A549 (cell line): ENCODE data around the gene PTPRD. TPM values are rescaled to one million over a fixed set of nuclear protein-coding genes. Genes with fewer than 3 reads are reported as not detected.

Source experiments
- ATAC-seq, 2 experiments: fragments of 200-7000 bp in 1 of 2; fragments of >200 bp in 1 of 2; cut with Nextera tagmentation in 1 of 2; cut with Tn5 transposase in 1 of 2; 3 replicates each; pipeline versions ENCODE4 v1.8.0 to v1.9.1; 2018 to 2020; ENCODE audit warnings: mild to moderate bottlenecking in 1 of 2, moderate library complexity in 1 of 2
- CTCF ChIA-PET: fragments of 300-600 bp; sonication (Branson Sonifier 250); formaldehyde crosslinking; extraction: SDS; loops from one replicate; lab custom pipeline; 2021; ENCODE audit warnings: antibody characterized with exemption, inconsistent platforms; lab: Yijun Ruan, JAX
- POLR2A ChIA-PET: fragments of 350-600 bp; formaldehyde crosslinking; extraction: SDS; loops from one replicate; lab custom pipeline; 2021; ENCODE audit warnings: antibody characterized with exemption, inconsistent platforms; lab: Yijun Ruan, JAX
- DNase-seq, 2 experiments: peaks; one replicate each; pipeline versions ENCODE4 v3.0.0 to v3.0.0-alpha.2; 2011 to 2016; ENCODE audit warnings: low read depth in 1 of 2, low spot score in 1 of 2
- FAIRE-seq: peaks from 2 replicates; lab custom pipeline; 2011; peaks lifted over from hg19 to GRCh38; lab: Jason Lieb, UNC
- H3K27ac ChIP-seq, 2 experiments: fragments of >200 bp; sonication (Bioruptor Twin); formaldehyde crosslinking; 3 replicates each; pipeline ENCODE4 v1.5.1; 2016 to 2017
- H3K4me1 ChIP-seq: fragments of >200 bp; sonication (Bioruptor Twin); formaldehyde crosslinking; 3 replicates; pipeline ENCODE4 v1.6.1; 2016
- H3K4me2 ChIP-seq: fragments of >200 bp; sonication (Bioruptor Twin); formaldehyde crosslinking; 3 replicates; pipeline ENCODE4 v1.6.1; 2016
- H3K4me3 ChIP-seq: fragments of >200 bp; sonication (Bioruptor Twin); formaldehyde crosslinking; 3 replicates; pipeline ENCODE4 v1.5.1; 2016
- H3K9me3 ChIP-seq: fragments of >200 bp; sonication (Bioruptor Twin); formaldehyde crosslinking; 3 replicates; pipeline ENCODE4 v1.6.1; 2016
- BCL3 ChIP-seq: fragments of >200 bp; sonication (Bioruptor Twin); formaldehyde crosslinking; IDR thresholded peaks from 3 replicates; pipeline ENCODE4 v1.6.1; 2016
- BHLHE40 ChIP-seq: IDR thresholded peaks from 2 replicates; pipeline ENCODE4 v1.6.1; 2012; ENCODE audit warnings: low read depth, low read length, inconsistent platforms
- CTCF ChIP-seq: fragments of >200 bp; sonication (Bioruptor Twin); formaldehyde crosslinking; IDR thresholded peaks from 3 replicates; pipeline ENCODE4 v1.5.1; 2016
- EP300 ChIP-seq, 2 experiments: fragments of >200 bp; sonication (Bioruptor Twin); formaldehyde crosslinking; IDR thresholded peaks; 2 replicates in 1 of 2; 3 replicates in 1 of 2; pipeline ENCODE4 v1.6.1; 2016 to 2017
- ESRRA ChIP-seq: fragments of 150-350 bp; IDR thresholded peaks from 2 replicates; pipeline ENCODE4 v1.6.1; 2014; ENCODE audit warnings: mild to moderate bottlenecking, low read length, borderline replicate concordance
- FOSL2 ChIP-seq, 2 experiments: fragments of 450-650 bp in 1 of 2; fragments of >200 bp in 1 of 2; sonication (Bioruptor Twin) in 1 of 2; formaldehyde crosslinking; IDR thresholded peaks; 2 replicates each; pipeline versions ENCODE4 v1.5.0 to v1.6.1; 2016 to 2020; ENCODE audit warnings: mild to moderate bottlenecking in 1 of 2, moderate library complexity in 1 of 2
- FOXS1 ChIP-seq: fragments of 250-450 bp; sonication (Bioruptor Pico); IDR thresholded peaks from 2 replicates; pipeline ENCODE4 v1.5.0; 2020; ENCODE audit warnings: mild to moderate bottlenecking, moderate library complexity
- HEYL ChIP-seq: fragments of 250-450 bp; sonication (Bioruptor Pico); IDR thresholded peaks from 2 replicates; pipeline ENCODE4 v1.8.0; 2021; ENCODE audit warnings: mild to moderate bottlenecking, moderate library complexity
- HOXB13 ChIP-seq: fragments of 250-450 bp; sonication (Bioruptor Pico); IDR thresholded peaks from 2 replicates; pipeline ENCODE4 v1.5.0; 2020; ENCODE audit warnings: low read depth, mild to moderate bottlenecking, moderate library complexity
- KDM5A ChIP-seq: fragments of 200-600 bp; sonication (generic); IDR thresholded peaks from 2 replicates; pipeline ENCODE4 v1.6.1; 2016; ENCODE audit warnings: antibody characterized with exemption, mild to moderate bottlenecking
- NFE2L2 ChIP-seq: fragments of 150-350 bp; conservative IDR thresholded peaks from 2 replicates; pipeline ENCODE4 v1.6.1; 2014; ENCODE audit warnings: low read length
- NR3C1 ChIP-seq: fragments of >200 bp; sonication (Bioruptor Twin); formaldehyde crosslinking; IDR thresholded peaks from 3 replicates; pipeline ENCODE4 v1.6.1; 2017
- PBX3 ChIP-seq: IDR thresholded peaks from 2 replicates; pipeline ENCODE4 v1.6.1; 2012
- POLR2A ChIP-seq: IDR thresholded peaks from 2 replicates; pipeline ENCODE4 v1.6.1; 2012; ENCODE audit warnings: mild to moderate bottlenecking, low read length
- RAD21 ChIP-seq, 2 experiments: fragments of >200 bp in 1 of 2; sonication (Bioruptor Twin) in 1 of 2; formaldehyde crosslinking in 1 of 2; IDR thresholded peaks in 1 of 2; conservative IDR thresholded peaks in 1 of 2; 2 replicates in 1 of 2; 3 replicates in 1 of 2; pipeline ENCODE4 v1.6.1; 2012 to 2018; ENCODE audit warnings: inconsistent platforms in 1 of 2
- RARB ChIP-seq: fragments of 250-450 bp; sonication (Bioruptor Pico); IDR thresholded peaks from 2 replicates; pipeline ENCODE4 v1.8.0; 2021; ENCODE audit warnings: mild to moderate bottlenecking, moderate library complexity
- SMC3 ChIP-seq: fragments of >200 bp; sonication (Bioruptor Twin); formaldehyde crosslinking; IDR thresholded peaks from 3 replicates; pipeline ENCODE4 v1.6.1; 2018; ENCODE audit warnings: inconsistent platforms
- SREBF2 ChIP-seq: fragments of 450-650 bp; IDR thresholded peaks from 2 replicates; pipeline ENCODE4 v1.6.1; 2014; ENCODE audit warnings: mild to moderate bottlenecking, moderate library complexity
- TP53 ChIP-seq: fragments of 250-450 bp; sonication (Bioruptor Pico); IDR thresholded peaks from 2 replicates; pipeline ENCODE4 v1.5.0; 2021; ENCODE audit warnings: mild to moderate bottlenecking, moderate library complexity
- ZFP36 ChIP-seq: fragments of 450-650 bp; IDR thresholded peaks from 2 replicates; pipeline ENCODE4 v1.6.1; 2014; ENCODE audit warnings: borderline replicate concordance; ENCODE audit not compliant: partially characterized antibody
- ZSCAN20 ChIP-seq: fragments of 250-450 bp; sonication (Bioruptor Pico); IDR thresholded peaks from 2 replicates; pipeline ENCODE4 v1.8.0; 2022; ENCODE audit warnings: mild to moderate bottlenecking, moderate library complexity
- WGBS: methylation state at CpG from one replicate; pipeline ENCODE4 v1.1.6; 2017; ENCODE audit errors: missing lambda C conversion rate; 5-methylcytosine and 5-hydroxymethylcytosine counted together
- polyA plus RNA-seq, 4 experiments: library from polyadenylated mRNA; depleted of rRNA in 3 of 4; stranded (reverse); fragments of >200 nt; fragmentation: RNase III in 1 of 4; extraction: RNeasy Plus Mini Kit Qiagen cat#74134 plus additional on column Dnase treatment in 1 of 4; gene quantifications; 2 replicates in 3 of 4; 3 replicates in 1 of 4; pipeline ENCODE4 v1.2.3, GENCODE V29; 2011 to 2017

PTPRD gene
- polyA plus RNA-seq, 2 of the 4 experiments (the other 2 are of a cell fraction): 0.39 to 1.3 TPM

GRCh38 chr9:10000669-10001068 lies 612.1 kb downstream of the PTPRD start:
- no peak for FAIRE-seq

DNA sequence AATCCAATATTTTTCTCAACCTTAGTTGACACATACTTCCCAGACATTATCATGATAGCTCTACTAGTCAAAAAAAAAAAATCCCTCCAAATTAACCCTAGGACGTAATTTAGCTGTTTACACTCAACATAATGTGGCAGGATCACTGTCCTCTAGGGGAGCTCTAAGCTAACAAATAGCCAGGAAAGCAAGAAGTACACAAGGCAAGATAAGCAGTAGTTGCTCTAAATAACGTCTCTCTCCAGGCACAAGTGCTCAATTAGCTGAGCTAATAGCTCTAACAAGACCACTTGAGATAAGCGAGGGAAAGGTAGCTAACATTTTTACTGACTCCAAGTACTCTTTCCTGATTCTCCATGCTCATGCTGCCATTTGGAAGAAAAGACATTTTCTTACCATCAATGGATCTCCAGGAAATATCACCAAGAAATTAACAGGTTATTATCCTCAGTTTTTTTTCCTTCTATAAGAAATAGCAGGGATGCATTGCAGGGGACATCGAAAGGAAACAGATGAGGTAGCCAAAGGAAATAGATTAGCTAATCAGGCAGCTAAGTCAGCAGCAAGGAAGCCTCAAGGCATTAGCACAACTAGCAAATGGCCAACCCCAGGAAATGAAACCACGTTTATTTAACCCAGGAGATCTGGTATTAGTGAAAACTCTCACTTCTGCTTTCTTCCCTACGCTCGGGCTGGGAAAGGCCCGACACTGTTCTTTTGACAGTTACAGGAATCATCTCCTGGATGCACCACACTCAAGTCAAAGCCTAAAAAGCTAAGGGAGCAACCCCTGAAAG lies 614.1 kb downstream of the PTPRD start:
- 8% methylated on average over 8 of the region's 8 CpGs for WGBS
- FAIRE-seq: no peak
- ATAC-seq: no peak
- H3K27ac ChIP-seq: no peak overlapping the region
- H3K4me3 ChIP-seq: no peak overlapping the region
- TF ChIP-seq RAD21 (conservative IDR thresholded peaks at IDR 0.05 in 1 of 2, IDR thresholded peaks at IDR 0.05 in 1 of 2) (peak in 1 of 2 experiments; percentile 18; a peak in 2 of 5 replicates), EP300 (IDR thresholded peaks at IDR 0.05) (no peak)
- ChIA-PET POLR2A (no interaction called here), CTCF (interaction anchor here (0.5 to 0.9 kb wide), 2 partner anchors 9 to 1163 kb away, joined by 3 to 4 read pairs; no protein-coding TSS in a partner anchor)
- H3K9me3 ChIP-seq: no peaks in the 10 kb centered on the region
- no peak overlapping the region for H3K4me2 ChIP-seq
- H3K4me1 ChIP-seq: no peaks in the 10 kb centered on the region
- DNase-seq: peak in 1 of 2 experiments; percentile 9

More at GRCh38 chr9:10000669-10001068, 612.1 kb downstream of the PTPRD start:
- no peak for DNase-seq
- 9% methylated on average over 9 of the region's 9 CpGs for WGBS
- ChIA-PET CTCF (no interaction called here), POLR2A (no interaction called here)
- Histone ChIP-seq H3K27ac (no peak overlapping the region), H3K9me3 (no peaks in the 10 kb centered on the region), H3K4me1 (no peaks in the 10 kb centered on the region), H3K4me2 (no peak overlapping the region), H3K4me3 (no peak overlapping the region)
- TF ChIP-seq ESRRA (no peak), SMC3 (no peak), HOXB13 (CRISPR knock-in tag) (no peak), NFE2L2 (no peak), KDM5A (no peak)
- ATAC-seq: no peak

DNA sequence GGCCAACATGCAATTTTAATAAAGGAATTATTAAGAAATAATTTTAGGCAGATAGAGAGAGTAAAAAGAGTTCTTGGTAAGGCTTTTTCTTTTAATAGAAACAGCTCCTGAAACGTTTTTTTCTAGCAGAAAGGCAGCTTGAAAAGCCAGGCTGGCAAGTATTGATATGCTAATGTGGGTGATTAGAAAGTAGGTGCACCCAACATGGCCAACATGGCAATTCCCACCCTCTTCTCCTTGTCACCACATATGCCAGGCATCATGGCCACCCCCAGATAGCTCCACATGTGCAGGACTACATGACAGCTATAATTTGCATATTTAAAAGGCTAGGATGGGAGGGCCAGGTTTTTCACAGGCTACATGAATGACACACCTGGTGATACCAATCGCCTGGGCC lies 615.2 kb downstream of the PTPRD start:
- H3K4me3 ChIP-seq: no peak overlapping the region
- H3K9me3 ChIP-seq: no peaks in the 10 kb centered on the region
- no peak overlapping the region for H3K27ac ChIP-seq
- no peaks in the 10 kb centered on the region for H3K4me1 ChIP-seq
- TF ChIP-seq FOSL2 (IDR thresholded peaks at IDR 0.05) (no peak), FOSL2 (CRISPR knock-in tag; IDR thresholded peaks at IDR 0.05) (no peak), RARB (CRISPR knock-in tag) (no peak), BHLHE40 (no peak), POLR2A (no peak), HEYL (CRISPR knock-in tag) (no peak), BCL3 (no peak), SREBF2 (no peak), ZFP36 (no peak), CTCF (no peak), TP53 (CRISPR knock-in tag) (no peak), FOXS1 (no peak), PBX3 (no peak), NR3C1 (no peak), ZSCAN20 (CRISPR knock-in tag) (no peak)
- H3K4me2 ChIP-seq: no peak overlapping the region
- ChIA-PET POLR2A (no interaction called here), CTCF (no interaction called here)
- DNase-seq (no peak), ATAC-seq (no peak), FAIRE-seq (no peak)
- 2% methylated on average over 2 of the region's 2 CpGs for WGBS
